Lung (tissue), 12 donors: ENCODE measurements around the gene POLR1H. TPM values are rescaled to one million over a fixed set of nuclear protein-coding genes. Genes with fewer than 3 reads are reported as not detected.

Experiments
- ATAC-seq: fragments of 200-7000 bp; cut with Tn5 transposase; one replicate; pipeline ENCODE4 v1.9.1; 2020; ENCODE audit warnings: moderate number of reproducible peaks; ENCODE audit not compliant: insufficient read depth, low FRiP score
- DNase-seq, 3 donors: peaks; one replicate each; pipeline ENCODE4 v3.0.0-alpha.2; 2013 to 2017
- H3K27ac ChIP-seq, 2 donors: one replicate each; pipeline ENCODE4 v1.5.1; 2013; ENCODE audit warnings: mild to moderate bottlenecking in 2 of 2, moderate library complexity in 2 of 2, control low read depth in 1 of 2, inconsistent platforms in 1 of 2, low read depth in 1 of 2, low read length in 1 of 2
- H3K27me3 ChIP-seq, 3 donors: one replicate each; pipeline ENCODE4 v1.5.1; 2013; ENCODE audit warnings: low read length in 2 of 3; ENCODE audit not compliant: control insufficient read depth in 3 of 3, insufficient read depth in 3 of 3
- H3K36me3 ChIP-seq, 4 donors: one replicate each; pipeline ENCODE4 v1.5.1; 2013; ENCODE audit warnings: low read length in 4 of 4, mild to moderate bottlenecking in 1 of 4, moderate library complexity in 1 of 4; ENCODE audit not compliant: control insufficient read depth in 4 of 4, insufficient read depth in 4 of 4
- H3K4me1 ChIP-seq, 5 donors: one replicate each; pipeline ENCODE4 v1.5.1; 2013; ENCODE audit warnings: low read length in 5 of 5, mild to moderate bottlenecking in 2 of 5, moderate library complexity in 1 of 5; ENCODE audit not compliant: control insufficient read depth in 5 of 5, insufficient read depth in 5 of 5
- H3K4me3 ChIP-seq: one replicate; pipeline ENCODE4 v1.5.1; 2013; ENCODE audit warnings: mild to moderate bottlenecking, control low read depth, moderate library complexity
- H3K9ac ChIP-seq, 2 donors: one replicate each; pipeline ENCODE4 v1.5.1; 2013; ENCODE audit warnings: low read length in 2 of 2, control low read depth in 1 of 2; ENCODE audit not compliant: insufficient read depth in 1 of 2
- H3K9me3 ChIP-seq, 4 donors: one replicate each; pipeline ENCODE4 v1.5.1; 2013; ENCODE audit warnings: low read length in 3 of 4, mild to moderate bottlenecking in 1 of 4, moderate library complexity in 1 of 4; ENCODE audit not compliant: control insufficient read depth in 4 of 4, insufficient read depth in 3 of 4
- WGBS, 2 donors: extraction: QIAGEN DNeasy Blood & Tissue Kit; methylation state at CpG; one replicate each; pipeline ENCODE4 v1.1.7; 2013; 5-methylcytosine and 5-hydroxymethylcytosine counted together
- polyA plus RNA-seq, 2 donors: library from polyadenylated mRNA; stranded (reverse); fragments of 200-250 nt; gene quantifications; one replicate each; pipeline ENCODE4 v1.2.1, GENCODE V29; 2013
- total RNA-seq, 2 donors: library from RNA; depleted of rRNA in 1 of 2; stranded (reverse); fragments of >200 nt in 1 of 2; gene quantifications; one replicate each; pipeline ENCODE4 v1.2.1, GENCODE V29; 2014 to 2021
- TF ChIP-seq, protein P1 (sequence below): IDR thresholded peaks from 2 replicates; pipeline ENCODE4 v1.5.1; 2012; ENCODE audit warnings: mild to moderate bottlenecking; ENCODE audit errors: control extremely low read depth, extremely low read depth
- donor health status: control.
- donor health status: control.
- donor health status: Bipolar disorder and iron deficiency.
- donor health status: healthy.
- donor health status: DM: yes; HTN: yes; CAD: no.

POLR1H gene
- total and polyA plus RNA-seq, 4 donors = 18.2 to 55.5 (median 38.6) TPM

- DNase-seq (no peak), ATAC-seq (no peak)
- Histone ChIP-seq H3K27me3 (no peaks in the 10 kb centered on the region), H3K9ac (no peak overlapping the region), H3K4me1 (peaks cover 0 to 5% (median 0%) of the 10 kb centered on the region in 5 donors), H3K27ac (no peak overlapping the region), H3K4me3 (no peak overlapping the region), H3K9me3 (peaks cover 0 to 1% (median 0%) of the 10 kb centered on the region in 4 donors), H3K36me3 (no peaks in the 10 kb centered on the region)
- 52 to 60% methylated on average over 1 of the region's 1 CpG for WGBS, 2 donors
- TF ChIP-seq, protein P1, sequence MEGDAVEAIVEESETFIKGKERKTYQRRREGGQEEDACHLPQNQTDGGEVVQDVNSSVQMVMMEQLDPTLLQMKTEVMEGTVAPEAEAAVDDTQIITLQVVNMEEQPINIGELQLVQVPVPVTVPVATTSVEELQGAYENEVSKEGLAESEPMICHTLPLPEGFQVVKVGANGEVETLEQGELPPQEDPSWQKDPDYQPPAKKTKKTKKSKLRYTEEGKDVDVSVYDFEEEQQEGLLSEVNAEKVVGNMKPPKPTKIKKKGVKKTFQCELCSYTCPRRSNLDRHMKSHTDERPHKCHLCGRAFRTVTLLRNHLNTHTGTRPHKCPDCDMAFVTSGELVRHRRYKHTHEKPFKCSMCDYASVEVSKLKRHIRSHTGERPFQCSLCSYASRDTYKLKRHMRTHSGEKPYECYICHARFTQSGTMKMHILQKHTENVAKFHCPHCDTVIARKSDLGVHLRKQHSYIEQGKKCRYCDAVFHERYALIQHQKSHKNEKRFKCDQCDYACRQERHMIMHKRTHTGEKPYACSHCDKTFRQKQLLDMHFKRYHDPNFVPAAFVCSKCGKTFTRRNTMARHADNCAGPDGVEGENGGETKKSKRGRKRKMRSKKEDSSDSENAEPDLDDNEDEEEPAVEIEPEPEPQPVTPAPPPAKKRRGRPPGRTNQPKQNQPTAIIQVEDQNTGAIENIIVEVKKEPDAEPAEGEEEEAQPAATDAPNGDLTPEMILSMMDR = no peak
Observed at GRCh38 chr6:30042914-30043313, 18.2 kb upstream of the POLR1H start.

GRCh38 chr6:30043744-30044143, 17.3 kb upstream of the POLR1H start:
- H3K9ac ChIP-seq = no peak overlapping the region
- H3K27ac ChIP-seq = no peak overlapping the region
- no peak overlapping the region for H3K4me3 ChIP-seq
- TF ChIP-seq, protein P1 = no peak
- no peak for ATAC-seq
- H3K4me1 ChIP-seq = peaks cover 0 to 5% (median 0%) of the 10 kb centered on the region in 5 donors
- DNase-seq = no peak
- H3K36me3 ChIP-seq = no peaks in the 10 kb centered on the region
- peaks cover 0 to 1% (median 0%) of the 10 kb centered on the region in 4 donors for H3K9me3 ChIP-seq
- 95 to 98% methylated on average over 2 of the region's 2 CpGs for WGBS, 2 donors
- no peaks in the 10 kb centered on the region for H3K27me3 ChIP-seq

GRCh38 chr6:30044630-30045029, 16.4 kb upstream of the POLR1H start:
- Histone ChIP-seq H3K4me1 (peaks cover 0 to 5% (median 0%) of the 10 kb centered on the region in 5 donors), H3K9me3 (peaks cover 0 to 1% (median 0%) of the 10 kb centered on the region in 4 donors), H3K27me3 (no peaks in the 10 kb centered on the region), H3K27ac (no peak overlapping the region), H3K36me3 (no peaks in the 10 kb centered on the region), H3K4me3 (no peak overlapping the region), H3K9ac (no peak overlapping the region)
- DNase-seq (no peak), ATAC-seq (no peak)
- 60 to 77% methylated on average over 2 of the region's 2 CpGs for WGBS, 2 donors
- TF ChIP-seq, protein P1 = no peak

DNA sequence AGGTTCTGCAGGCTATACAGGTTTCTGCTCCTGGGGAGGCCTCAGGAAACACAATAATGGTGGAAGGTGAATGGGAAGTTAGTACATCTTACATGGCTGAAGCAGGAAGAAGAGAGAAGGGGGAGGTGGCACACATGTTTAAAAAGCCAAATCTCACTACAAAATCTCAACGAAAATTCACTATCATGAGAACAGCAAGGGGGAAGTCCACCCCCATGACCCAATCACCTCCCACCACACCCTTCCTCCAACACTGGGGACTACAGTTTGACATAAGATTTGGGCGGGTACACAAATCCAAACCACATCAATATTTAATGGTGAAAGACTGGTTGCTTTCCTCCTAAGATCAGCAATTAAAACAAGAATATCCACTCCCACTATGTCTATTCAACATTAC, 13.8 kb upstream of the POLR1H start:
- H3K27ac ChIP-seq = no peak overlapping the region
- 54 to 65% methylated on average over 2 of the region's 2 CpGs for WGBS, 2 donors
- no peaks in the 10 kb centered on the region for H3K36me3 ChIP-seq
- DNase-seq (no peak), ATAC-seq (no peak)
- TF ChIP-seq, protein P1 = no peak
- no peaks in the 10 kb centered on the region for H3K27me3 ChIP-seq
- H3K9ac ChIP-seq = no peak overlapping the region
- peaks cover 0 to 5% (median 0%) of the 10 kb centered on the region in 5 donors for H3K4me1 ChIP-seq
- peaks cover 0 to 1% (median 0%) of the 10 kb centered on the region in 4 donors for H3K9me3 ChIP-seq
- no peak overlapping the region for H3K4me3 ChIP-seq
